Right cardiac atrium (tissue), 5 donors: ENCODE measurements around the gene LRRC37A. TPM values are rescaled to one million over a fixed set of nuclear protein-coding genes. Genes with fewer than 3 reads are reported as not detected.
A peak's percentile ranks its signal among the peaks of the same experiment; 100 is the strongest.
"Not testable (repeated sequence)": the region's sequence is repeated elsewhere in the genome, so short reads cannot be mapped to it uniquely, and the experiment has no call there.

Experiments used
- ATAC-seq, 2 donors: fragments of 200-7000 bp; cut with Tn5 transposase; one replicate each; pipeline versions ENCODE4 v1.8.0 to v1.9.1; 2020; ENCODE audit warnings: moderate library complexity in 2 of 2, mild to moderate bottlenecking in 1 of 2
- DNase-seq, 3 donors: peaks; one replicate each; pipeline ENCODE4 v3.0.0-alpha.2; 2020
- H3K27ac ChIP-seq: one replicate; pipeline ENCODE4 v1.5.1; 2013; ENCODE audit warnings: mild to moderate bottlenecking, low read length, control low read depth, moderate library complexity
- H3K27me3 ChIP-seq: one replicate; pipeline ENCODE4 v1.6.1; 2013; ENCODE audit not compliant: control insufficient read depth, insufficient read depth
- H3K4me1 ChIP-seq: one replicate; pipeline ENCODE4 v1.6.1; 2013; ENCODE audit warnings: low read length; ENCODE audit not compliant: control insufficient read depth, insufficient read depth
- H3K4me3 ChIP-seq: one replicate; pipeline ENCODE4 v1.5.1; 2013; ENCODE audit warnings: low read length, control low read depth
- H3K9me3 ChIP-seq: one replicate; pipeline ENCODE4 v1.6.1; 2013; ENCODE audit warnings: low read length; ENCODE audit not compliant: control insufficient read depth
- WGBS: extraction: QIAGEN DNeasy Blood & Tissue Kit; methylation state at CpG from one replicate; pipeline ENCODE4 v1.1.7; 2013; 5-methylcytosine and 5-hydroxymethylcytosine counted together
- intact Hi-C, 4 donors: fragments of 100-400 bp; cut with DNase I; formaldehyde crosslinking; loops; one replicate each; pipeline versions ENCODE4 v1.11.0 to v1.14.0; 2022 to 2023
- long read RNA-seq, 4 donors: library from polyadenylated mRNA; unstranded; transcript quantifications; one replicate each; pipeline ENCODE4 v2.0.0, GENCODE V29; 2020 to 2021
- polyA plus RNA-seq: library from polyadenylated mRNA; stranded (reverse); fragments of 200-250 nt; gene quantifications from one replicate; pipeline ENCODE4 v1.2.3, GENCODE V29; 2013
- total RNA-seq, 4 donors: library from RNA; stranded (reverse); fragmentation: NEBNext Ultra II Directional; extraction: Animal tissue kit (Norgen Biotek cat#: 25700); gene quantifications; one replicate each; pipeline ENCODE4 v1.2.1, GENCODE V29; 2021
- donor health status: healthy with polysubstance abuse.
- donor health status: DM: no; HTN: yes; CAD: no.
- donor health status: DM: no; HTN: no; CAD: no.
- donor health status: DM: no; HTN: yes; CAD: no; lungs with severe emphysema.
- donor health status: DM: yes; HTN: yes; CAD: no.

Gene LRRC37A
- 1 to 10 TPM; 1.3 to 2.0 (median 1.7) TPM for total RNA-seq
- polyA plus RNA-seq = 0.91 TPM
- long read RNA-seq, donor 1, partial matches to known transcripts = 0 of 4 reads
- long read RNA-seq, donor 1, other reads (novel, unspliced or antisense) = 4 of 4 reads
- long read RNA-seq, donor 2 = 0 reads
- long read RNA-seq, donor 3 = 0 reads
- long read RNA-seq, donor 4 = 0 reads

GRCh38 chr17:46294831-46295230 lies at the start of gene LRRC37A:
Gene LRRC37A (plus strand): TSS chr17:46295131. CDS start chr17:46295134, 3 bp downstream.
- DNase-seq, H3K9me3 ChIP-seq, H3K27ac ChIP-seq, ATAC-seq, H3K4me3 ChIP-seq, H3K27me3 ChIP-seq, intact Hi-C loops, H3K4me1 ChIP-seq: not testable (repeated sequence)
- no CpG with 5 or more reads among the region's 16 CpGs for WGBS

- H3K4me1 ChIP-seq, H3K27ac ChIP-seq, H3K9me3 ChIP-seq, ATAC-seq, DNase-seq, intact Hi-C loops, H3K4me3 ChIP-seq, H3K27me3 ChIP-seq: not testable (repeated sequence)
- WGBS = 86% methylated on average over 3 of the region's 3 CpGs
Measured at GRCh38 chr17:46249153-46249552, 45.8 kb upstream of the LRRC37A start.

- intact Hi-C loops, H3K27me3 ChIP-seq, ATAC-seq, H3K9me3 ChIP-seq, H3K4me3 ChIP-seq, H3K27ac ChIP-seq, H3K4me1 ChIP-seq, DNase-seq: not testable (repeated sequence)
- WGBS = 94% methylated on average over 21 of the region's 31 CpGs
Measured at GRCh38 chr17:46252804-46253203, 42.1 kb upstream of the LRRC37A start.

- H3K27ac ChIP-seq, H3K27me3 ChIP-seq, intact Hi-C loops, H3K9me3 ChIP-seq, H3K4me3 ChIP-seq, H3K4me1 ChIP-seq: not testable (repeated sequence)
- DNase-seq (peak; percentile 73 to 91 (median 73)), ATAC-seq (peak in 1 of 2 donors; percentile 90)
- WGBS = 40% methylated on average over 8 of the region's 8 CpGs
Measured at GRCh38 chr17:46253722-46254121, 41.2 kb upstream of the LRRC37A start.

- WGBS = 95% methylated on average over 5 of the region's 6 CpGs
- ATAC-seq, intact Hi-C loops: not testable (repeated sequence)
Measured at GRCh38 chr17:46254215-46254614, 40.7 kb upstream of the LRRC37A start.

GRCh38 chr17:46256369-46256768 lies 38.6 kb upstream of the LRRC37A start:
- DNase-seq, ATAC-seq, H3K27me3 ChIP-seq, H3K9me3 ChIP-seq, intact Hi-C loops, H3K4me3 ChIP-seq, H3K4me1 ChIP-seq, H3K27ac ChIP-seq: not testable (repeated sequence)
- 92% methylated on average over 1 of the region's 1 CpG for WGBS

More at GRCh38 chr17:46254215-46254614, 40.7 kb upstream of the LRRC37A start:
- H3K4me3 ChIP-seq, H3K27ac ChIP-seq, DNase-seq, H3K4me1 ChIP-seq, H3K27me3 ChIP-seq, H3K9me3 ChIP-seq: not testable (repeated sequence)

GRCh38 chr17:46259845-46260661 lies 34.9 kb upstream of the LRRC37A start:
- not testable (repeated sequence) for H3K27ac ChIP-seq, H3K4me1 ChIP-seq, H3K9me3 ChIP-seq, H3K27me3 ChIP-seq
- intact Hi-C loops = loop anchor here in 1 of 4 donors (5.0 kb wide), 1 partner anchor 673 kb away; no protein-coding TSS in a partner anchor
- DNase-seq (peak; percentile 33 to 79 (median 57)), ATAC-seq (peak; percentile 82 to 84)
- 4% methylated on average over 33 of the region's 62 CpGs for WGBS
- H3K4me3 ChIP-seq = peak overlapping the region; percentile 42

GRCh38 chr17:46262271-46262670 lies 32.7 kb upstream of the LRRC37A start:
- Histone ChIP-seq H3K27me3 (no peaks in the 10 kb centered on the region), H3K27ac (no peak overlapping the region), H3K4me1 (no peaks in the 10 kb centered on the region), H3K4me3 (no peak overlapping the region), H3K9me3 (no peaks in the 10 kb centered on the region)
- ATAC-seq = no peak
- intact Hi-C loops = loop anchor here in 1 of 4 donors (5.0 kb wide), 1 partner anchor 675 kb away; no protein-coding TSS in a partner anchor
- 87% methylated on average over 8 of the region's 8 CpGs for WGBS
- no peak for DNase-seq

GRCh38 chr17:46264456-46265198 lies 30.3 kb upstream of the LRRC37A start:
- intact Hi-C loops = loop anchor here in 1 of 4 donors (5.0 kb wide), 1 partner anchor 677 kb away; no protein-coding TSS in a partner anchor
- DNase-seq = no peak
- 66% methylated on average over 3 of the region's 3 CpGs for WGBS
- H3K9me3 ChIP-seq = no peaks in the 10 kb centered on the region
- ATAC-seq = no peak
- H3K27ac ChIP-seq = no peak overlapping the region
- H3K27me3 ChIP-seq = no peaks in the 10 kb centered on the region
- no peak overlapping the region for H3K4me3 ChIP-seq
- H3K4me1 ChIP-seq = no peaks in the 10 kb centered on the region

- ATAC-seq (peak; percentile 11 to 27), DNase-seq (peak; percentile 40 to 71 (median 47))
- H3K27me3 ChIP-seq, intact Hi-C loops, H3K4me1 ChIP-seq, H3K9me3 ChIP-seq: not testable (repeated sequence)
- Histone ChIP-seq H3K4me3 (peak overlapping the region; percentile 79), H3K27ac (peak overlapping the region; percentile 36)
- 6% methylated on average over 21 of the region's 21 CpGs for WGBS
Measured at GRCh38 chr17:46266063-46266655, 28.8 kb upstream of the LRRC37A start.
